HG03066 (cell line): Measurements from ENCODE around the gene VAMP1.
A peak's percentile ranks its signal among the peaks of the same experiment; 100 is the strongest.
"Not testable (repeated sequence)": the region's sequence is repeated elsewhere in the genome, so short reads cannot be mapped to it uniquely, and the experiment has no call there.

Experiments
- ATAC-seq: cut with Tn5 transposase; IDR thresholded peaks from one replicate; pipeline ENCODE4 v1.9.1; 2021; ENCODE audit warnings: low read depth; ENCODE audit not compliant: unreplicated experiment

Gene VAMP1

GRCh38 chr12:6470375-6471163, at the start of gene VAMP1:
Gene VAMP1 (minus strand): TSS chr12:6470677. CDS start chr12:6470531, 146 bp downstream.
- peak; percentile 84 for ATAC-seq

GRCh38 chr12:6520186-6520585, 49.7 kb upstream of the VAMP1 start:
- no peak for ATAC-seq

GRCh38 chr12:6508087-6508486, 37.6 kb upstream of the VAMP1 start:
- no peak for ATAC-seq

- no peak for ATAC-seq
These were observed 36.9 kb upstream of the VAMP1 start for GRCh38 chr12:6507102-6507998.

GRCh38 chr12:6500466-6500865, 30.0 kb upstream of the VAMP1 start:
- ATAC-seq: no peak

- not testable (repeated sequence) for ATAC-seq
These were observed 26.8 kb upstream of the VAMP1 start for GRCh38 chr12:6497291-6497690.

- ATAC-seq: no peak
These were observed 24.5 kb upstream of the VAMP1 start for GRCh38 chr12:6494968-6495367.

GRCh38 chr12:6494258-6494743, 23.8 kb upstream of the VAMP1 start:
- ATAC-seq: no peak

GRCh38 chr12:6493497-6494257, 23.2 kb upstream of the VAMP1 start, which contains the start of gene NCAPD2:
Gene NCAPD2 (plus strand): TSS chr12:6494102. CDS start chr12:6495099, 997 bp downstream.
- ATAC-seq: peak; percentile 84

- ATAC-seq: peak; percentile 55
These were observed 22.5 kb upstream of the VAMP1 start, which contains the start of gene MRPL51 for GRCh38 chr12:6492838-6493496. Gene MRPL51 (minus strand): TSS chr12:6493262. CDS start chr12:6493136, 126 bp downstream.

GRCh38 chr12:6490673-6491072, 20.2 kb upstream of the VAMP1 start:
- not testable (repeated sequence) for ATAC-seq

- no peak for ATAC-seq
These were observed 19.0 kb upstream of the VAMP1 start for GRCh38 chr12:6489449-6489848.

GRCh38 chr12:6488240-6488639, 17.8 kb upstream of the VAMP1 start:
- ATAC-seq: no peak

GRCh38 chr12:6478416-6478815, 7.9 kb upstream of the VAMP1 start:
- no peak for ATAC-seq

- ATAC-seq: not testable (repeated sequence)
These were observed 7.3 kb upstream of the VAMP1 start for GRCh38 chr12:6477601-6478377.

- no peak for ATAC-seq
These were observed 6.0 kb upstream of the VAMP1 start for GRCh38 chr12:6476489-6476888.

- ATAC-seq: not testable (repeated sequence)
These were observed 4.9 kb upstream of the VAMP1 start for GRCh38 chr12:6475233-6475975.

GRCh38 chr12:6472491-6472890, 2.0 kb upstream of the VAMP1 start:
- no peak for ATAC-seq
